Measurements from ENCODE around the gene NTRK1.

Gene NTRK1

DNA sequence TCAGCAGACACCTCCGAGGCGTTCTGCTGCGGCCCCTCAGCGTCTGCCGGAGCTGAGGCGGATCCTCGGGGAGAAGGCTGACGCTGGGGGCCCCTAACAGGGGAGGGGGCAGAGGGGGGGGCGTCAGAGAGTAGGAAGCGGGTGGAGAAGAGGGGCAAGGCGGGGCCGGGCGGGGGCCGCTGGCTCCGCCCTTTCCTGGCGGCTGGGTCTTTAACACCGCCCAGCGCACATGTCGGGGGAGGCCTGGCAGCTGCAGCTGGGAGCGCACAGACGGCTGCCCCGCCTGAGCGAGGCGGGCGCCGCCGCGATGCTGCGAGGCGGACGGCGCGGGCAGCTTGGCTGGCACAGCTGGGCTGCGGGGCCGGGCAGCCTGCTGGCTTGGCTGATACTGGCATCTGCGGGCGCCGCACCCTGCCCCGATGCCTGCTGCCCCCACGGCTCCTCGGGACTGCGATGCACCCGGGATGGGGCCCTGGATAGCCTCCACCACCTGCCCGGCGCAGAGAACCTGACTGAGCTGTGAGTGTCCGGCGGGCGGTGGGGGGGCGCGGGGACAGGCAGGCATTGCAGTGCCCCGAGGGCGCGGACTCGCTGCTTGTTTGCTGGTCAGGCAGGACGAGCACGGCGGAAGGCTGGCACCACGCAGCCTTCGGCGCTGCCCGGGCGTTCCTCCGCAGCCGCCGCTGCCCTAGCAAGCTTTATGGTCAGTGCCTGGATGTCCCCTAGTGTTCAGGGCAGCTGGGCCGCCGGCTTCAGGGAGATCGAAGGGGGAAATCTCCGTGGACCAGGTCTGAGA, at the start of gene NTRK1:
NTRK1 (plus strand) TSS at position 238 of the 796 bp plus-strand sequence; CDS start at position 308, 70 bp downstream.
- DNase-seq: peak; percentile 79

GRCh38 chr1:156811168-156811567, 49.5 kb upstream of the NTRK1 start:
- no peak for DNase-seq

DNA sequence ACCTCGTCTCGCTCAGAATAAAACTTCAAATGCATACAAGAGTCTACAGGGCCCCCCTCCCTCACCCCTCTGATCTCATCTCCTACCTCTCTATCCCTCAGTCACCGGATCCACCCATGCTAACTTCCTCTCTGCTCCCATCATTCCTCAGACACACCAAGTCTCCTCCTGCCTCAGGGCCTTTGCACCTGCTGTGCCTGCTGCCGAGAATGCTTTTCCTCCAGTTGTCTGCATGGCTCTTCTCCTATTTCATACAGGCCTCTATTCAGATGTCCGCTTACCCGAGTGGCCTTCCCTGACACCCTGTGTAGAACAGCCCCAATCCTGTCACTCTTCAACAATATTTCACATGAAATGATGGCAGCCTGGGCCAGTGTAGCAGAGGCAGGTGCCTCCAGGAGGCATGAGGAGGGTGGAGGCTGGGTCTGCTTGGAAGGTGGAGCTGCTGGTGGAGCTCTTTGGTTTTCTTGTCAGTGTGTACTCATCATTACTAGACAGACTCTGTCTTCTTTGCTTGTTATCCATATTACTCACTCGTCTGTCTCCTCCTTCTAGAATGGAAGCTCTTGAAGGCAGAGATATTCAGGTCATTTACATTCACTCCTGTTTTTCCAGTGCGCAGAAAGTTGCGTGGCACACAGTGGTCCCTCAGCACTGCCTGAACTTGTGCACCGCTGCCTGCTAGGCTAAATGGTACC, 48.2 kb upstream of the NTRK1 start:
- no peak for DNase-seq

DNA sequence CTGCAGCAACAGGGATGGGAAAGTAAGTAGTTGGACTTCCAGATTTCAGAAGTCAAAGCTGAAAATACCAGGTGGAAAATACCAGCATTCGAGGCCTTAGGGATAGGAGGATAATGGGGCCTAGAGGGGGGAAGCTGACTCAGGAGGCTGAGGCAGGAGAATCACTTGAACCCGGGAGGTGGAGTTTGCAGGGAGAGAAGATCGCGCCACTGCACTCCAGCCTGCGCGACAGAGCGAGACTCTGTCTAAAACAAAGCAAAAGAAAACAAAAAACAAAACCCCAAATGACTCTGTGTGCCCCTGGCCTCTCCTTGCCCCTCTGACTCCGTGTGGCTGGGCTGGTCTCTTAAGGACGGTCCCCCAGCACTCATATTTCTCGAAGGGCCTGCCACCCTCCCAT, 47.4 kb upstream of the NTRK1 start:
- DNase-seq: no peak

- DNase-seq: peak; percentile 72
Observed at GRCh38 chr1:156813750-156814570, 46.7 kb upstream of the NTRK1 start.

DNA sequence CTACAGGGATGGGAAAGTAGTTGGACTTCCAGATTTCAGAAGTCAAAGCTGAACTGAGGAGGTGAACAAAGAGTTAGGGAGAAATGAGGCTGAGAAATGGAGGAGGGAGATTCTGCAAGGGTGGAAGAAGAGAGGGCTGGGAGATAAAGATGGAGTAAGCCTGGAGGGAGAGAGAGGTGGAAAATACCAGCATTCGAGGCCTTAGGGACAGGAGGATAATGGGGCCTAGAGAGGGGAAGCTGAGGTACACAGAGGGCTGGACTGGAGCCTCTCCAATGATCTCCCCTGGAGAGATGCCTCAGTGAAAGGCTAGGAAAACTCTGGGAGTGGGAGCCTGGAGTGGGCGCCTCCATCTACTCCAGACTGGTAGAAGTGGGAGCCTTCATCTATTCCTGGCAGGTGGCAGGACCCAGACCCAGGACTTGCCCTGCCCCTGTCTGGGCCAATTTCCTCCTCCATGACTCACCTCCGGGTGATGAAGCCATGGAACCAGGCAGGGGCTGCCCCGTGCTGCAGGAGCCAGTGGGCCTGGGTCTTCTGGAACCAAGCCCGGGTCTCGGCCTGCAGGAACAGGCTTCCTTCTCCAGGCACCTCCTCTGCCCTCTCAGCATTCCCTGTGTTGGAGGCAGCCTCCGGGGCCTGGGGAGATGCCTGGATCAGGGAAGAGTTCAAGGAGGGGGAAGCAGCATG, 45.9 kb upstream of the NTRK1 start:
- no peak for DNase-seq

- DNase-seq: no peak
Observed at GRCh38 chr1:156815307-156815826, 45.3 kb upstream of the NTRK1 start.

DNA sequence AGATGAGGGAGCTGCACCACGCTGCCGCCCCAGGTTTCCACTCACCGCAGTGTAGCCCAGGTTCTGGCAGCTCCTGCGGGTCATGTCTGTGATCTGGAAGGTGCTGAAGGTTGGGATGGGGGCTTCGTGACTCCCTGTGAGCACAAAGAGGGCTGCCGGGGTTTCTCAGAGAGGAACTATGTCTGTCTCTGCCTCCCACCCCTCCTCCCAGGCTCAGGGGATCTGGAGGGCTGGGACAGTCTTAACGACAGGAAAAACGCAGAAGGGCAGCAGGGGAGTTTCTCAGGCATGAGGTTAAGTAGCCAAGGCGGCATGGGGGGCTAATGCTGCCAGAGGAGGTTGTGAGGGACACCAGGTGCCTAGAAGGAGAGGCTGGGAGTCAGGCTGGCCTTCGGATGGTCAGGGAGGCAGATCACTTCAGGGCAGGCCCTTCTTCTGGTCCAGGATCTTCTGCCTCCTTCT, 44.7 kb upstream of the NTRK1 start:
- DNase-seq: no peak

DNA sequence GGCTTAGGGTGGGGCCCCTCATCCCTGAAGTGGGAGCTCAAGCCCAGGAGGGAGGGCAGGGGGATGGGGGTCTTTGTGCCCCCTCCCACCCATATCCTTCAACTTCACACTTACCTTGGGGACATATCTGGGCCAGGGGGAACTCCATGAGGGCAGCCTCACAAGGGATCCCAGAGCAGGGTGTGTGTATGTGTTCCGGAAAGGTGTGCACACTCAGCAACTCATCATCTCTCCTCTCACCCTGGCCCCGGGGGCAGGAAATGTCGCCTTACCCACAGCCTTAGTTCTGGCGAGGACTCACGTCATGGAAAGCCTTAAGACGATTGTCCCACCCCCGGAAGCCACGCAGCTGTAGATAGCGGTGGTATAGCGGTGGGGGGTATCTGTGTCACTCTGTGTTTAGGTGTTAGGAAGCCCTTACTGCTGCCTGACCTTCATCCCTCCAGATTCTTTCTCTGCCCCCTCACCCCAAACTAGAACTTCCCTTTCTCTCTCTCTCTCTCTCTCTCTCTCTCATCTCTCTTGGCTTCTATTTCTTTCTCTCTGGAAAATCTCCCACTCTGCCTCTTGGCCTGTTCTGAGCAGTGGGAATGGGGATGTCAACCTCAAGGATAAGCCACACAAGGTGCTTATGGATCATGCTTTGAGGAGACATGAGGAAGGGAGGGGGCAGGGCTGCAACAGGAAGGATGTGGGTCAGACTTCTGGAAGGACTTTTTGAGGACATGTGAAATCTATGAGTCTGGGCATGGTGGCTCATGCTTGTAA, 43.9 kb upstream of the NTRK1 start, which contains the start of gene SH2D2A:
SH2D2A (minus strand) TSS at position 288 of the 768 bp plus-strand sequence; CDS start at position 148, 140 bp downstream.
- DNase-seq: peak; percentile 86

DNA sequence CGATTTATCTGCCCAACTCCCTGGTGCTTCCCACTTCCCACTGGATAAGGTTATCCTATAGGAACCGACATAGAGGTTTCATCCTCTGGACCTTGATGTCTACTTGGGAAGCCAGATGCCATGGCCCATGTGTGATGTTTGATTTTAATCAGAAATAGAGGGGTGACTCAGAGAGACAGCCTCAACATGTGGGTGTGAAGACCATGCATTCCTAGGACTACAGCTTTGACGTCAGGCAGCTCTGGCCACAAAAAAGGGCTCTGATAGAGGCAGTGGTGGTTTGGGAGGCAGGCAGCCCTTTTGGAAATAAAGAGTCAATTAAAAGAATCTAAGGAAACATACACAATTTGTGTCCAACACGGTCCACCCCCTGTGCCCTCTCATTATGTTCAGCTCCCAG, 38.9 kb upstream of the NTRK1 start:
- no peak for DNase-seq

- DNase-seq: no peak
Observed at GRCh38 chr1:156822680-156823079, 38.0 kb upstream of the NTRK1 start.

- DNase-seq: no peak
Observed at GRCh38 chr1:156823210-156823790, 37.4 kb upstream of the NTRK1 start.

- no peak for DNase-seq
Observed at GRCh38 chr1:156826630-156827029, 34.0 kb upstream of the NTRK1 start.

DNA sequence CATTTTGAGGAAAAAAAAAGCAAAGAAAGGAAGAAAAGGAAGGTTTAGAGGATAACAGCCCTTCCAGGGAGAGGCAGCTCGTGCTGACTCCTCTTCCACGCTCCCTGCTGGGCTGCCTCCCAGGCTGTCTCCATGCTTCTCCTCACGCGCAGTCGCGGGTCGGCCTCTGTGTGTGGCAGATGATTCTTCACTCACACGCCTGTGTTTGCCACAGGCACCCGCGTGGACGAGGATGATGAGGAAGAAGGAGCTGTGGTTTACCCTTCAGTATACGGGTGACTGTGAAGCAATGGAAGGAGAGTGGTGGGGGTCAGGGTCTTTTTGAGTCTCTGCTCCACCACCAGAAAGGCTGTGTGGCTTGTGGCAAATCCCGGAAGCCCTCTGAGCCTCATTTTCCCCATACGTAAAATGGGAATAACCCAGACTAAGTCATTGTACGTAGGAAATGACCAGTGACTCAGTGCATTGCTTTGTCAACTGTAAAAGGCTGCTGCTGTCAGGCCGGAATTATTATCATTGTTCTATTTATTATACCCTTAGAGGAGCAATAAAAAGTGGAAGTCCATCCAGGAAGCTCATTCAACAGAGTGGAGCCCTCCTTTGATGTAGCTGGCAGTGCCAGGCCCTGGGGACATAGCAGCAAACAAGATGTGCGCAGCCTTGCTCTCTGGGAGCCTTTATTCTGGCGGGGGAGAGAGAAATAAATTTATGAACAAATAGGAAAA, 32.1 kb upstream of the NTRK1 start:
- no peak for DNase-seq

DNA sequence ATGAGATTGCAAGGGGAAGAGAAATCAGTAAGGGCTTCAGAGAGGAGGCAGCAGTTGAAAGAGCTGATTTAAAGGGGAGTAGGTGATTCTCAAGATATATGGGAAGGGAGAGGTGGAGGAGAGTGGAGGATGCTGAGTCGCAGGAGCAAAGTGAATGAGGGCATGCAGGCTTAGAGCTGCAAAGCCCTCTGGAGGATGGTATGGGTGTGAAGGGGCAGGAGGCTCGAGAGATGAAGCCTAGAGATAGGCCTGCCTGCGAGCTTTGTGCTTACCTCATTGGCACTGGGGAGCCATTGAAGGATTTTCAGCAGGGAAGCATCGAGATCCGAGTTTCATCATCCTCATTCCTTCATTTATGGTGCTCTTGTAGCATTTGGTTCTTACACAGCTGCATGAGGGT, 28.2 kb upstream of the NTRK1 start:
- no peak for DNase-seq

GRCh38 chr1:156833603-156834002, 27.1 kb upstream of the NTRK1 start:
- DNase-seq: no peak

GRCh38 chr1:156834322-156834721, 26.3 kb upstream of the NTRK1 start:
- DNase-seq: no peak

DNA sequence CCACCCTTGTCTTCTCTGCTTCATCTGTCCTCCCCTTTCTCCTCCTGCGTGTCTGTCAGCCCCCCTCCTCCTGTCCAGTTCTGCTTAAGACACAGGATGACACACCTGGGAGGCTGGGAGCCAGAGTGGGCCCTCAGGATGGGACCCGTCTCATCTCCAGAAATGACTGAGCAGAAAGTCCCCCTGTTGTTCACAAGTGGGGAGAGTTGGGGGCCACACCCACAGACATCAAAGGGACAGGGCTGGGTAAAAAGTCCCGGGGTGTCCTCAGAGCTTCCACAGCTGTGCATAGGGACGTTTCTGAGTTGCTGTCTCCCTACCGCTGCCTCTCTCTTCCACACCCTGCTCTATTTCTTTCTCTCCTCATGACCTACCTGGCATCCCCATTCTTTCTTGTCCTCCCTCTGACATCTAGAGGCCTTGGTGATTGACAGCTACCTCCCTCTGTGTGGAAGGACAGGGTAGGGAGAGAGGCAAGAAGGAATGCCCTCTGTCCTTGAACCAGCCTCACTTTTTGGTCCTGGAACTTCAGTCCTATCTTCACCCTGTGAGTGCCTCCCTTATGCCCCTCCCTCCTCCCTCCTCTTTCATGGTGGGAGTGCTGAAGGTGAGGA, 24.5 kb upstream of the NTRK1 start:
- no peak for DNase-seq

DNA sequence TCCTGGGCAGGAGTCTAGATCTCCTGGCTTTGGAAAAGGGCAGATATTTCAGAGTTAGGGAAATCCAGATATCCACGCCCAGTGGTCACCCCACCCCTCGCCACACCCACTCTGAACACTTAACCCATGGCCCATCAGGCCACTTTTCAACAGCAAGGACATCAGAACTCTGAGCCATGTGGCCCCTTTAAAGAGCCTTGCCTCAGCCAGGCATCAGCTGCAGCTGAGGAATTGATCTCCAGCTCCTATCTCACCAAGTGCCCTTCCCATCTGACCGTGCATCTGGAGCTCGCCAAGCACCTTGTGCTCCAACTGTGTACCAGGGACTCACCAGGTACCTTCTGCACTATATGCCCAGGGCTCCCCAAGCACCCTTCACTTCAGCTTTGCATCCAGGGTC, 23.8 kb upstream of the NTRK1 start:
- no peak for DNase-seq

GRCh38 chr1:156838972-156839371, 21.7 kb upstream of the NTRK1 start:
- DNase-seq: peak; percentile 61
